Measurements from ENCODE around the gene PIK3R2.

DNA sequence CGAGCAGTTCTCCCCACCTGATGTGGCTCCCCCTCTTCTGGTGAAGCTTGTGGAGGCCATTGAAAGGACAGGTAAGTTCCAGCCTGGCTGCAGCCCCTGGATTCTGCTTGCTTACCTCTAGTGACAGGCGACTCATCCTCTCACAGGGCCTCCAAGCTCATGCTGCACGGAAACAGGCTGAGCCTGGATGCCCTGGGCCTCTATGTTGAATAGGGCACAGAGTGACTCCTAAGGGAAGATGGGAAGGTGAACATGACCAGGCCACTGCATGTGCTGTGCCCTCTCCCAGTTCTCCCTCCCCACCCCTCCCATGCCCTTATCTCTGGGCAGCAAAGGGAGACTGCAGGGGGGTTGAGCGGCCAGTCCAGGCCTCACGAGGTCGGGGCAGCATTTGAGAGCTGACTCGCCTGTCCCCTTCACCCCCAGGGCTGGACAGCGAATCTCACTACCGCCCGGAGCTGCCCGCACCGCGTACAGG is 7.6 kb downstream of the PIK3R2 start:
- TF ChIP-seq, protein P1, sequence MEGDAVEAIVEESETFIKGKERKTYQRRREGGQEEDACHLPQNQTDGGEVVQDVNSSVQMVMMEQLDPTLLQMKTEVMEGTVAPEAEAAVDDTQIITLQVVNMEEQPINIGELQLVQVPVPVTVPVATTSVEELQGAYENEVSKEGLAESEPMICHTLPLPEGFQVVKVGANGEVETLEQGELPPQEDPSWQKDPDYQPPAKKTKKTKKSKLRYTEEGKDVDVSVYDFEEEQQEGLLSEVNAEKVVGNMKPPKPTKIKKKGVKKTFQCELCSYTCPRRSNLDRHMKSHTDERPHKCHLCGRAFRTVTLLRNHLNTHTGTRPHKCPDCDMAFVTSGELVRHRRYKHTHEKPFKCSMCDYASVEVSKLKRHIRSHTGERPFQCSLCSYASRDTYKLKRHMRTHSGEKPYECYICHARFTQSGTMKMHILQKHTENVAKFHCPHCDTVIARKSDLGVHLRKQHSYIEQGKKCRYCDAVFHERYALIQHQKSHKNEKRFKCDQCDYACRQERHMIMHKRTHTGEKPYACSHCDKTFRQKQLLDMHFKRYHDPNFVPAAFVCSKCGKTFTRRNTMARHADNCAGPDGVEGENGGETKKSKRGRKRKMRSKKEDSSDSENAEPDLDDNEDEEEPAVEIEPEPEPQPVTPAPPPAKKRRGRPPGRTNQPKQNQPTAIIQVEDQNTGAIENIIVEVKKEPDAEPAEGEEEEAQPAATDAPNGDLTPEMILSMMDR (conservative IDR thresholded peaks at IDR 0.05; ENCODE audit: low read length) = no peak
- TF ChIP-seq EZH2phosphoT487 (IDR thresholded peaks at IDR 0.05; ENCODE audit: borderline replicate concordance, low read depth, low read length) = no peak

Measured in OCI-LY7 (cell line).